DMS53 (cell line): ENCODE data around the gene LHFPL2.
"Not testable (repeated sequence)": the region's sequence is repeated elsewhere in the genome, so short reads cannot be mapped to it uniquely, and the experiment has no call there.

Source experiments
- DNase-seq: peaks from one replicate; lab custom pipeline; 2025; lab: John Stamatoyannopoulos, UW

LHFPL2 gene

GRCh38 chr5:78620119-78620518, 28.5 kb downstream of the LHFPL2 start:
- not testable (repeated sequence) for DNase-seq

DNA sequence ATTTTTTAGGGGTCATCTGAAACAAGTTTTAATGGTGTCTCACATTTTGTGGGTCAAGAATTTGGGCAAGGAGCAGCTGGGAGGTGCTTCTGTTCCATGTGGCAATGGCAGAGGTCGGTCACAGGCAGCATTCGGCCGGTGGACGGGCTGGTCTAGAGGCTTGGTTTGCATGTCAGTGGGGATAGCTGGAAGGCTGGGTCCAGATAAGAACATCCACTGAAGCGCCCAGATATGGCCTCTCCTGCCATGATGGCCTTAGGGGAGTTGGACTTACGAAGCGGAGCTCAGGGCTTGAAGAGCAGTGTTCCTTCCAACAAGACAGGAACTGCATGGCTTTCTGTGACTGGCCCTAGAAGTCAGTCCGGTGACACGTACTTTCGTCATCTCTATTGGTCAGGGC, 30.3 kb downstream of the LHFPL2 start:
- DNase-seq, result no peak

GRCh38 chr5:78615697-78616096, 32.9 kb downstream of the LHFPL2 start:
- DNase-seq, result peak; percentile 30

GRCh38 chr5:78614816-78615215, 33.8 kb downstream of the LHFPL2 start:
- no peak for DNase-seq

DNA sequence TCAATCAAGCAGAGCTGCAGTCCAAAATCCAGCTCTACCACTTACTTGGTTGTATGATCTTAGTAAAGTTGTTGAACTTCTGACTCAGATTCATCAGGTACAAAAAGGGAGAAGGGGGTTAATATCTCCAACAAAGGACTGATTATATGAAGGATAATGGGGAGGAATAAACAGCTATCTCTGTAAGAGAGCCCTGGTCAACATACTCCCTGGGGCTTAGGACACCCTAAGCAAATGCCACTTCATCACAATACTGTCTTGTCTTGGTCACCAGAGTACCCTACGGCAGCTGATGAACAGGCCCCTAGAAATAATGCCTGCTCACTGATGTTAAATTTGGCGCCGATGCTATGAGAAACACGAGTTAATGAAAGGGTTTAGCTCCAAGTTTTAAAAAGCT, 34.8 kb downstream of the LHFPL2 start:
- no peak for DNase-seq

DNA sequence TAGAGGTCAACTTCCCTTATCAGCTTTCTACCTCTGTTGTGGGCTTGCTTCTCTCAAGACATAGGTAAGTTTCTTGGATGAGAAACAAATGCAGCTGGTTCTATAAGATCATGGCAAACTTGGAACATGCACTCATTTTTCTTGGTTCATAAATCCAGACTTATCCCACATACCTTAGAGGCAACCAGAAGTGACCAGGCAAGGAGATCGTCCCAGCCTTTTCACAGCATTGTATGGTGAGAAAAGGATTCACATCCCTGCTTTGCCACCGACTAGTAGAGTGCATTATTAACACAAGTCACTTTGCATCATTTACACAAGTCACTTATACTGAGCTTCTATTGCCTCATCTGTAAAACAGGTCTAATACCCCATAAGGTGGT, 35.4 kb downstream of the LHFPL2 start:
- DNase-seq, result no peak

- DNase-seq, result no peak
Observed at GRCh38 chr5:78612227-78613150, 36.1 kb downstream of the LHFPL2 start.

DNA sequence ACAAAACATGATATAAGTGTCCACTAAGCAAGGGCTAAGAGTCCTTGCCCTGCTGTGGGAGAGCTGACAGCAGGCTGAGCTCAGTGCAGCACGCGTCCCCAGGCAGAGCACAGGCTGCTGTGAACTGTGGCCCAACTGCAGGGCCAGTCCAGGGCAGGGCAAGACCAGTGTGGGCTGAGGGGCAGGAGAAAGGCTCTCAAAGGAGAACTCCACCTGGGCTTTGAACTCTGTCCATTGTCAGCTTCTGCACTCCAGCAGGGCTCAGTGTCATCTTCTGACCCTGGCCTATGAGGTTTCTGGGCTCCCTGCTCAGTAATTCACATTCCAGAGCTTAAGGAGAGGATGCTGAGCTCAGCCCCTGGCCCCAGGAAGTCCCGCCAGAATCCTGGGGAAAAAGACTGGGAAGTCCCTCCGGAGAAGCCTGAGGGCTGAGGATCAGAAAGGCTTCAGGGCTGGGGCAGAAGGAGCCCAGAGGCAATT, 37.4 kb downstream of the LHFPL2 start:
- DNase-seq, result no peak

- DNase-seq, result no peak
Observed at GRCh38 chr5:78610636-78611035, 37.9 kb downstream of the LHFPL2 start.

- DNase-seq, result no peak
Observed at GRCh38 chr5:78610163-78610583, 38.4 kb downstream of the LHFPL2 start.

DNA sequence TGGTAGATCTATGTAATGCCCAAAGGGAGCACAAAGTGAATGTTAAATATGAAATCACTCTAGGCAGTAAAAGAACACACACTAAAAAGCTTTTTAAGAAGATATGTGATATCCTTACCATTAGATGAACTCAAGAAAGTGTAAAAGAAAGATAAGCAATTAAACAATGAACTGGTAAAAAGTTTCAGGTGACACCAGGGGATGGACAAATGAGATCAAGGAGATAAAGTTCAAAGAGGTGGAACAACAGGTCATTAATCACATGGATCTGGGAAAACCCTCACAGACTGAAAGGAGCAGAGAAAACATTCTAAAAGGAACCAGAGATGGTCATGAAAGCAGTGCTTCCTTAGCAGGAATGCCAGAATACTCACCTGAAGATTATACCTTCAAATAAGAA, 40.7 kb downstream of the LHFPL2 start:
- no peak for DNase-seq

GRCh38 chr5:78606241-78606640, 42.3 kb downstream of the LHFPL2 start:
- DNase-seq, result no peak

- DNase-seq, result no peak
Observed at GRCh38 chr5:78605611-78606010, 43.0 kb downstream of the LHFPL2 start.

GRCh38 chr5:78604689-78605285, 43.8 kb downstream of the LHFPL2 start:
- DNase-seq, result no peak

DNA sequence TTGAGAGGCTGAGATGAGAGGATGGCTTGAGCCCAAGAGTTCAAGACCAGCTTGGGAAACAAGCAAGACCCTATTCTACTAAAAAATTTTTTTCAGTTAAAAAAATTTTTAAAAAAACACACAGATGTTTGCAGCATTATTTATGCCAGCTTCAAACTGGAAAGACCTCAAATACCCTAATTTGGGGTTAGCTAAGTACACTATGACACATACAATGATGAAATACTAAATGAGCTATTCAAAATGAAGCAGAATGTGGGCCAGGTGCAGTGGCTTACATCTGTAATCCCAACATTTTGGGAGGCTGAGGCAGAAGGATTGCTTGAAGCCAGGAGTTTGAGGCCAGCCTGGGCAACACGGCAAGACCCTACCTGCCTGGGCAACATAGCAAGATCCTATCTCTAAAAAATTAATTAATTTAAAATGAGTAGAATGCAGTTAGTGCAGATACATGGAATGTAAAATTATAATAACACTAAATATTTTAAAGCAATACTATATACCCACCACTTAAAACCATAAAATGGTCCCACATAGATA, 44.9 kb downstream of the LHFPL2 start:
- DNase-seq, result no peak

- peak; percentile 59 for DNase-seq
Observed at GRCh38 chr5:78602400-78602799, 46.2 kb downstream of the LHFPL2 start.

DNA sequence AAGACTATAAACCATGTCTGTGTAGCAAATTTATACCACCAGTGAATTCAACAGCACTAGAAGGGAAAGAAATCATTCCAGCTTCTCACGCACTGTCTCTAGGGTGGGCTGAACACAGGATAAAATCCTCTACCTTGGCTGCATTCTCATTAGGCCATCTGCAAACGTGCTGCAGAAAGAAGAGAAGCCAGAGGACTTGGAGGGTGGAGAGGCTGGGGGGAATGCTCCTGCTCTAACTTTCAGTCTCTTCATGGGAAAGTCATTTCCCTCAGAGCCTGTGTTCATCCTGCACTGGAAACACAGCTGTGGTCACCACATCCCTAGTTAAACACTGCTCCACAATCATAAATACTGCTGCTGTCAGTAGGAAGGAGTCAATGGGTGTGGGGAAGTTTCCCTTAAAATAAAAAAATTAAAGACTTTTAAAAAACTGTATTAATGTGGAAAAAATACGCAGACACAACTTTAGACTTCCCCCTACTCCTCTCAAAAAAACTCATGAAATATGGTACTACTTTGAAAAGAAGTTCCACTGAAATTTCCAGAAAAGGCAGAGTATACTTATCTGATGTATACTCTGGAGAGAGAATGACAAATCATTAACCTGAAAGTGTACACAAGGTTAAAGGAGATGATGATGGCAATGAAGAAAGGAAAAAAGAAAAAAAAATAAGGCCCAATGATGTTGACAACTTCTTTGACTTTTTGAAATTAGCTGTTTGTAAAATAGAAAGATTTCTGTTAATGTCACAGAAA, 46.8 kb downstream of the LHFPL2 start:
- peak; percentile 68 for DNase-seq

DNA sequence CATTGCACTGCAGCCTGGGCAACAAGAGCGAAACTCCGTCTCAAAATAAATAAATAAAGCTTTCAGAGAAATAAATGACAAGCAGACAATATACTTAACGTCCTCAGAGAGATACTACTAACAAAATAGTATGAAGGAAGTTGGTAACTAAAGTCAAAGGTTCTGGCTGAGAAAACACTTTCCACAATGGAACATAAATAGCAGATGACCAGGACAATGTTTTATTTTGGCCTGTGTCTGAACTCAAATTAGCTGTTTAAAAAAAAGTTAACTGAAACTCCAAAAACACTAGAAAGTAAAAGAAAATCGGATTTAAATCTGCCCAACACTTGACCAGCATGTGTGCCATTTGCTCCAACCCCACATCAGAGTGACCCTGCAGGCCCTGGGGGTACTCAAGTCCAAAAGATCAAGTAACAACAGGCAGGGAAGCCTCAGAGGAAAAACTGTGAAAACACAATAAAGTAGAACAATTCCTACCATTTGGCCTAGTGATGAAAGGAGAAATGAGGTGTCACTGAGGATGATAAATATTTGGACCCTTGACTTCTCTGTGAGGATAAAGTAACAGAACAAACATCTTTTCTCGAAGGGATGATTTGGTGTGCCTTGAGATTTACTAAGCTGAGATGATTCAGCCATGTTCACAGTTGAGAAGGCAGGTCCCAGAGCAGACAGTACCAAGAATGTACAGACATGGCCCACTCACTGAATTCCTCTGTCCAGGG, 47.7 kb downstream of the LHFPL2 start:
- DNase-seq, result peak; percentile 32

GRCh38 chr5:78598973-78599372, 49.6 kb downstream of the LHFPL2 start:
- DNase-seq, result no peak

GRCh38 chr5:78597974-78598371, 50.6 kb downstream of the LHFPL2 start:
- DNase-seq, result peak; percentile 37
